Measurements from ENCODE around the gene KLF18.
"Not testable (repeated sequence)": the region's sequence is repeated elsewhere in the genome, so short reads cannot be mapped to it uniquely, and the experiment has no call there.

The KLF18 gene

GRCh38 chr1:44141531-44141930 lies at the start of gene KLF18:
KLF18 (minus strand) TSS chr1:44141631; CDS start chr1:44141631, 0 bp downstream.
- DNase-seq: no peak

- no peak for DNase-seq
These were observed 33.2 kb upstream of the KLF18 start for GRCh38 chr1:44174630-44175029.

- DNase-seq: no peak
These were observed 28.9 kb upstream of the KLF18 start for GRCh38 chr1:44170281-44170823.

GRCh38 chr1:44168520-44169098 lies 27.2 kb upstream of the KLF18 start:
- no peak for DNase-seq

- DNase-seq: no peak
These were observed 20.1 kb upstream of the KLF18 start for GRCh38 chr1:44161546-44161945.

GRCh38 chr1:44158871-44159270 lies 17.4 kb upstream of the KLF18 start:
- no peak for DNase-seq

GRCh38 chr1:44157903-44158302 lies 16.5 kb upstream of the KLF18 start:
- no peak for DNase-seq

- peak in 1 of 3 experiments; percentile 4 for DNase-seq
These were observed 12.6 kb upstream of the KLF18 start for GRCh38 chr1:44154049-44154448.

GRCh38 chr1:44152692-44153091 lies 11.3 kb upstream of the KLF18 start:
- DNase-seq: no peak

GRCh38 chr1:44151808-44152207 lies 10.4 kb upstream of the KLF18 start:
- DNase-seq: no peak

- no peak for DNase-seq
These were observed 9.9 kb upstream of the KLF18 start for GRCh38 chr1:44151332-44151731.

GRCh38 chr1:44147582-44147981 lies 6.2 kb upstream of the KLF18 start:
- no peak for DNase-seq

- DNase-seq: no peak
These were observed 5.3 kb upstream of the KLF18 start for GRCh38 chr1:44146536-44147361.

- DNase-seq: no peak
These were observed 3.7 kb upstream of the KLF18 start for GRCh38 chr1:44144962-44145756.

- not testable (repeated sequence) for DNase-seq
These were observed 1.9 kb downstream of the KLF18 start for GRCh38 chr1:44139565-44139964.

- no peak for DNase-seq
These were observed 3.2 kb downstream of the KLF18 start for GRCh38 chr1:44138239-44138638.

GRCh38 chr1:44135886-44136285 lies 5.5 kb downstream of the KLF18 start:
- DNase-seq: no peak

- DNase-seq: no peak
These were observed 7.1 kb downstream of the KLF18 start for GRCh38 chr1:44134071-44134920.

- DNase-seq: no peak
These were observed 10.0 kb downstream of the KLF18 start for GRCh38 chr1:44131411-44131810.

GRCh38 chr1:44129616-44130500 lies 11.6 kb downstream of the KLF18 start:
- no peak for DNase-seq

- DNase-seq: no peak
These were observed 21.0 kb downstream of the KLF18 start for GRCh38 chr1:44120398-44120949.

All from NCI-H1417 (cell line).